GM12892 (cell line): ENCODE measurements around the gene ZMYND8.
"Not testable (repeated sequence)": the region's sequence is repeated elsewhere in the genome, so short reads cannot be mapped to it uniquely, and the experiment has no call there.

Source experiments
- POLR2A ChIP-seq: IDR thresholded peaks from 2 replicates; pipeline ENCODE4 v1.6.1; 2011; ENCODE audit warnings: low read depth, low read length, control low read depth
- POLR2AphosphoS5 ChIP-seq: IDR thresholded peaks from 2 replicates; pipeline ENCODE4 v1.6.1; 2011; ENCODE audit warnings: low read depth, low read length, control low read depth
- TAF1 ChIP-seq: IDR thresholded peaks from 2 replicates; pipeline ENCODE4 v1.6.1; 2011; ENCODE audit warnings: low read depth, mild to moderate bottlenecking, control low read depth, low read length, borderline replicate concordance

GRCh38 chr20:47288530-47288929, 68.0 kb downstream of the ZMYND8 start:
- not testable (repeated sequence) for TF ChIP-seq POLR2AphosphoS5, TAF1, POLR2A
